A673 (cell line): ENCODE results near the gene RDH16. TPM values are rescaled to one million over a fixed set of nuclear protein-coding genes. Genes with fewer than 3 reads are reported as not detected.
"Not testable (repeated sequence)": the region's sequence is repeated elsewhere in the genome, so short reads cannot be mapped to it uniquely, and the experiment has no call there.

Source experiments
- BruUV-seq: library from RNA; stranded (reverse); fragments of 400-500 nt; replicated peaks from 2 replicates; lab custom pipeline; 2021; lab: Mats Ljungman, UMichigan
- CTCF ChIA-PET: fragments of 300-600 bp; sonication (Branson Sonifier 250); formaldehyde crosslinking; loops from one replicate; lab custom pipeline; 2022; ENCODE audit warnings: antibody characterized with exemption; lab: Charles Lee
- POLR2A ChIA-PET: fragments of 300-600 bp; sonication (Branson Sonifier 250); formaldehyde crosslinking; loops from one replicate; lab custom pipeline; 2022; ENCODE audit warnings: antibody characterized with exemption; ENCODE audit not compliant: low non-redundant PET; lab: Charles Lee
- DNase-seq: peaks from one replicate; pipeline ENCODE4 v3.0.0-alpha.2; 2015; ENCODE audit warnings: low spot score
- H3K27ac ChIP-seq: fragments of 200-600 bp; sonication (generic); 2 replicates; pipeline ENCODE4 v1.5.1; 2016; ENCODE audit warnings: mixed run types, low read depth, mild to moderate bottlenecking, mixed read lengths, antibody characterized with exemption, low read length; ENCODE audit not compliant: poor library complexity, severe bottlenecking
- H3K27me3 ChIP-seq: fragments of 200-600 bp; sonication (generic); replicated peaks from 2 replicates; pipeline ENCODE4 v1.6.1; 2017; ENCODE audit warnings: mixed run types, low read depth, mild to moderate bottlenecking, mixed read lengths, antibody characterized with exemption, low read length; ENCODE audit not compliant: insufficient read depth, poor library complexity
- H3K36me3 ChIP-seq: fragments of 200-600 bp; sonication (generic); 2 replicates; pipeline ENCODE4 v1.6.1; 2016; ENCODE audit warnings: mixed run types, mild to moderate bottlenecking, mixed read lengths, antibody characterized with exemption, low read length; ENCODE audit not compliant: insufficient read depth, poor library complexity, severe bottlenecking
- H3K4me1 ChIP-seq: fragments of 200-600 bp; sonication (generic); 2 replicates; pipeline ENCODE4 v1.6.1; 2017; ENCODE audit warnings: mixed run types, mild to moderate bottlenecking, mixed read lengths, antibody characterized with exemption, low read length; ENCODE audit not compliant: insufficient read depth, poor library complexity, severe bottlenecking
- H3K4me3 ChIP-seq: fragments of 200-600 bp; sonication (generic); 2 replicates; pipeline ENCODE4 v1.5.1; 2016; ENCODE audit warnings: low read depth, mixed run types, mild to moderate bottlenecking, mixed read lengths, low read length; ENCODE audit not compliant: poor library complexity, severe bottlenecking
- H3K9me3 ChIP-seq: fragments of 200-600 bp; sonication (generic); 2 replicates; pipeline ENCODE4 v1.6.1; 2016; ENCODE audit warnings: mixed run types, low read depth, mild to moderate bottlenecking, mixed read lengths, antibody characterized with exemption, low read length; ENCODE audit not compliant: poor library complexity, severe bottlenecking
- EZH2 ChIP-seq: fragments of 200-600 bp; sonication (generic); IDR thresholded peaks from 2 replicates; pipeline ENCODE4 v1.6.1; 2017; ENCODE audit warnings: borderline replicate concordance, low read depth, mild to moderate bottlenecking, mixed read lengths, antibody characterized with exemption, low read length; ENCODE audit not compliant: poor library complexity, severe bottlenecking
- intact Hi-C: fragments of 100-400 bp; cut with micrococcal nuclease; formaldehyde crosslinking; loops from one replicate; pipeline ENCODE4 v1.10.0; 2022; ENCODE audit not compliant: unreplicated experiment
- total RNA-seq: library from RNA; stranded (reverse); gene quantifications from 2 replicates; pipeline ENCODE4 v1.2.3, GENCODE V29; 2021
- TF ChIP-seq, protein P1 (sequence below): fragments of 300-800, 200-600 bp; sonication (generic); conservative IDR thresholded peaks from 2 replicates; pipeline ENCODE4 v1.5.1; 2017; ENCODE audit warnings: low read depth, mild to moderate bottlenecking, antibody characterized with exemption, low read length, moderate library complexity, mixed read lengths

The RDH16 gene
- total RNA-seq, 1 experiment from 2014 or later, result 0.24 TPM

DNA sequence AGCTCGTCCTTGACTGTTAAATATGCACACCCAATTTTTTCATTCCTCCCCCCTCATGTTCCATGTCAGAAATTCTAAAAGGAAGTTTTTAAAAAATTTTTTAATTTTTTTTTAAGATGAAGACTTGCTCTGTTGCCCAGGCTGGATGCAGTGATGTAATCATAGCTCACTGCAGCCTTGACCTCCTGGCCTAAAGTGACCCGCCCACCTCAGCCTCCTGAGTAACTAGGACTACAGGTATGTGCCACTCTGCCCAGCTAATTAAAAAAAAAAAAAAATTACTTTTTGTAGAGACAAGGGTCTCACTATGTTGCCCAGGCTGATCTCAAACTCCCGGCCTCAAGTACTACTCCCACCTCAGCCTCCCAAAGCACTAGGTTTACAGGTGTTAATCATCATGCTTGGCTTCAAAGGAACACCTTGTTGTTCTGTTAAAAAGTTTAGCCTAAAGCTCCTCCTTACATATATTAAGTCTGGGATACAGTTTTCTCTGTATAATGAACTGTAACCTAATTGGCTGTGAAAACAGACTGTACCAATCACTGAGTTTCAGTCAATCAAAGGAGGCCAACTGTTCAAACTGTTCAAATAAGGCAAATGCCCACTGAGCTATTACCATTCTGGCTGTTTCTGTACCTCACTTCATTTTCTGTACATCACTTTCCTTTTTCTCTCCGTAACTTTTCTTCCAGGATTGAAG, 41.0 kb downstream of the RDH16 start:
- intact Hi-C loops, result no loop called here
- no peak for DNase-seq
- no peak overlapping the region for H3K4me3 ChIP-seq
- H3K36me3 ChIP-seq, result no peaks in the 10 kb centered on the region
- no peaks in the 10 kb centered on the region for H3K9me3 ChIP-seq
- no peaks in the 10 kb centered on the region for H3K4me1 ChIP-seq
- no peak overlapping the region for H3K27ac ChIP-seq
- TF ChIP-seq EZH2, result no peak
- TF ChIP-seq, protein P1, sequence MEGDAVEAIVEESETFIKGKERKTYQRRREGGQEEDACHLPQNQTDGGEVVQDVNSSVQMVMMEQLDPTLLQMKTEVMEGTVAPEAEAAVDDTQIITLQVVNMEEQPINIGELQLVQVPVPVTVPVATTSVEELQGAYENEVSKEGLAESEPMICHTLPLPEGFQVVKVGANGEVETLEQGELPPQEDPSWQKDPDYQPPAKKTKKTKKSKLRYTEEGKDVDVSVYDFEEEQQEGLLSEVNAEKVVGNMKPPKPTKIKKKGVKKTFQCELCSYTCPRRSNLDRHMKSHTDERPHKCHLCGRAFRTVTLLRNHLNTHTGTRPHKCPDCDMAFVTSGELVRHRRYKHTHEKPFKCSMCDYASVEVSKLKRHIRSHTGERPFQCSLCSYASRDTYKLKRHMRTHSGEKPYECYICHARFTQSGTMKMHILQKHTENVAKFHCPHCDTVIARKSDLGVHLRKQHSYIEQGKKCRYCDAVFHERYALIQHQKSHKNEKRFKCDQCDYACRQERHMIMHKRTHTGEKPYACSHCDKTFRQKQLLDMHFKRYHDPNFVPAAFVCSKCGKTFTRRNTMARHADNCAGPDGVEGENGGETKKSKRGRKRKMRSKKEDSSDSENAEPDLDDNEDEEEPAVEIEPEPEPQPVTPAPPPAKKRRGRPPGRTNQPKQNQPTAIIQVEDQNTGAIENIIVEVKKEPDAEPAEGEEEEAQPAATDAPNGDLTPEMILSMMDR, result no peak
- ChIA-PET CTCF (no interaction called here), POLR2A (no interaction called here)
- no TSS peak for BruUV-seq
- H3K27me3 ChIP-seq, result no peaks in the 10 kb centered on the region

DNA sequence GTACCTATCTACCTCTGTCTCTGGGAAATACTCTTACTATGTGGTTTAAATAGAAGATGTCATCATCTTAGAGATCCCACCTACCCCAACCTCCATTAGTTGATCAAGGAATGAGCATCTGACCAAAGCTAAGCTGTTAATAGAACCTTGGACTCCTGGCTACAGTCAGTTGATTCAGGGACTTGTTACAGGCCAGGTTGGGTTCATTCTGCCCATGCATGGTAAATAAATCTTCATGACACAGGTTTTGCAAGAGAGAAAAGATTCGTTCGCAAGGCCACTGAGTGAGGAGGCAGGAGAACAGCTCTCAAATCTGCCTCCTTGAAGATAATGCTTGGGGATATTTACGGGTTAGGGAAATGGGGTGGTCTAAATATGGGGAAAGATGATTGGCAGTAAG, 42.7 kb downstream of the RDH16 start:
- POLR2A ChIA-PET, result no interaction called here
- no TSS peak for BruUV-seq
- CTCF ChIA-PET, result no interaction called here
- TF ChIP-seq, protein P1, result no peak
- TF ChIP-seq EZH2, result no peak
- no peaks in the 10 kb centered on the region for H3K36me3 ChIP-seq
- no peaks in the 10 kb centered on the region for H3K4me1 ChIP-seq
- DNase-seq, result no peak
- intact Hi-C loops, result no loop called here
- peaks cover 2% of the 10 kb centered on the region for H3K9me3 ChIP-seq
- no peaks in the 10 kb centered on the region for H3K27me3 ChIP-seq
- no peak overlapping the region for H3K27ac ChIP-seq
- no peak overlapping the region for H3K4me3 ChIP-seq

DNA sequence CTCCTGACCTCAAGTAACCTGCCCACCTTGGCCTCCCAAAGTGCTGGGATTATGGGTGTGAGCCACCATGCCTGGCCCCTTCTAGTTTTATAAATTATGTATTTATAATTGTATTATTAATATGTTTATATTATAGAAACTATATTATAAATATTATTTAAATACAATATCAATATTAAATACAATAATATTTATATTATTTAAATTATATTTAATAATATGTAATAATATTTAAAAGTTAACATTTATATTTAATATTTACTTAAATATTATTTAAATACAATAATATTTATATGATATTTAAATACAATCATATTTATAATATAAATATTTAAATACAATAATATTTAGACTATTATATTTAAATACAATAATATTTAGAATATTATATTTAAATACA, 43.2 kb downstream of the RDH16 start:
- TF ChIP-seq, protein P1, result no peak
- no peak for TF ChIP-seq EZH2
- Histone ChIP-seq H3K9me3 (peaks cover 2% of the 10 kb centered on the region), H3K27ac (no peak overlapping the region), H3K4me1 (no peaks in the 10 kb centered on the region), H3K4me3 (no peak overlapping the region), H3K36me3 (no peaks in the 10 kb centered on the region), H3K27me3 (no peaks in the 10 kb centered on the region)
- intact Hi-C loops, result no loop called here
- CTCF ChIA-PET, result no interaction called here
- no TSS peak for BruUV-seq
- POLR2A ChIA-PET, result no interaction called here
- no peak for DNase-seq

DNA sequence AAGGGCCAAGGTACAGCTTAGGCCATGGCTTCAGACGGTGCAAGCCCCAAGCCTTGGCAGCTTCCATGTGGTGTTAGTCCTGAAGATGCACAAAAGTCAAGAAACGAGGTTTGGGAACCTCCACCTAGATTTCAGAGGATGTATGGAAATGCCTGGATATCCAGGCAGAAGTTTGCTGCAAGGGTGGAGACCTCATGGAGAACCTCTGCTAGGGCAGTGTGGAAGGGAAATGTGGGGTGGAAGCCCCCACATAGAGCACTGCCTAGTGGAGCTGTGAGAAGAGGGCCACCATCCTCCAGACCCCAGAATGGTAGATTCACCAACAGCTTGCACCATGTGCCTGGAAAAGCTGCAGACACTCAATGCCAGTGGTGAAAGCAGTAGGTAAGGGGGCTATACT, 48.0 kb downstream of the RDH16 start:
- BruUV-seq, H3K27ac ChIP-seq, DNase-seq, H3K4me1 ChIP-seq, intact Hi-C loops, H3K9me3 ChIP-seq, H3K4me3 ChIP-seq, H3K27me3 ChIP-seq, H3K36me3 ChIP-seq, POLR2A ChIA-PET, CTCF ChIA-PET: not testable (repeated sequence)
